SK-N-SH treated with all-trans-retinoic acid at 6 μM for 48 hours (cell line): ENCODE data around the gene ZDHHC11B.
"Not testable (repeated sequence)": the region's sequence is repeated elsewhere in the genome, so short reads cannot be mapped to it uniquely, and the experiment has no call there.

Source experiments
- ATAC-seq: fragments of 200-7000 bp; cut with Tn5 transposase; 3 replicates; pipeline ENCODE4 v1.9.1; 2020; ENCODE audit warnings: mild to moderate bottlenecking, moderate library complexity
- ARNTL ChIP-seq: fragments of 450-650 bp; formaldehyde crosslinking; IDR thresholded peaks from 2 replicates; pipeline ENCODE4 v1.5.0; 2020; ENCODE audit warnings: low read depth, mild to moderate bottlenecking, moderate library complexity, borderline replicate concordance
- CSDC2 ChIP-seq: fragments of 250-450 bp; sonication (Bioruptor Pico); IDR thresholded peaks from 2 replicates; pipeline ENCODE4 v1.5.0; 2020; ENCODE audit warnings: mild to moderate bottlenecking, moderate library complexity
- ESRRG ChIP-seq: fragments of 250-450 bp; sonication (Bioruptor Pico); IDR thresholded peaks from 2 replicates; pipeline ENCODE4 v1.6.1; 2021; ENCODE audit warnings: mild to moderate bottlenecking
- GLIS3 ChIP-seq: fragments of 250-450 bp; sonication (Bioruptor Pico); IDR thresholded peaks from 2 replicates; pipeline ENCODE4 v1.5.0; 2020; ENCODE audit warnings: mild to moderate bottlenecking, moderate library complexity
- PPARA ChIP-seq: fragments of 250-450 bp; sonication (Bioruptor Pico); IDR thresholded peaks from 2 replicates; pipeline ENCODE4 v1.5.0; 2020; ENCODE audit warnings: mild to moderate bottlenecking, borderline replicate concordance
- RARB ChIP-seq: fragments of 250-450 bp; sonication (Bioruptor Pico); IDR thresholded peaks from 2 replicates; pipeline ENCODE4 v1.8.0; 2021; ENCODE audit warnings: mild to moderate bottlenecking, moderate library complexity
- SNAI2 ChIP-seq: fragments of 250-450 bp; sonication (Bioruptor Pico); IDR thresholded peaks from 2 replicates; pipeline ENCODE4 v1.5.0; 2020; ENCODE audit warnings: mild to moderate bottlenecking, moderate library complexity
- TCF4 ChIP-seq: fragments of 250-450 bp; sonication (Bioruptor Pico); IDR thresholded peaks from 2 replicates; pipeline ENCODE4 v1.8.0; 2021; ENCODE audit warnings: mild to moderate bottlenecking, moderate library complexity, borderline replicate concordance
- TOX ChIP-seq: fragments of 250-450 bp; sonication (Bioruptor Pico); IDR thresholded peaks from 2 replicates; pipeline ENCODE4 v1.8.0; 2021; ENCODE audit warnings: mild to moderate bottlenecking, moderate library complexity, borderline replicate concordance
- TSHZ2 ChIP-seq: fragments of 250-450 bp; sonication (Bioruptor Pico); IDR thresholded peaks from 2 replicates; pipeline ENCODE4 v1.5.0; 2020; ENCODE audit warnings: mild to moderate bottlenecking, moderate library complexity
- ZC3H10 ChIP-seq: fragments of 250-450 bp; sonication (Bioruptor Pico); IDR thresholded peaks from 2 replicates; pipeline ENCODE4 v1.5.1; 2021; ENCODE audit warnings: mild to moderate bottlenecking, moderate library complexity
- ZFP3 ChIP-seq: fragments of 250-450 bp; sonication (Bioruptor Pico); IDR thresholded peaks from 2 replicates; pipeline ENCODE4 v1.5.0; 2020; ENCODE audit warnings: mild to moderate bottlenecking, moderate library complexity
- ZFP30 ChIP-seq: fragments of 450-650 bp; formaldehyde crosslinking; IDR thresholded peaks from 2 replicates; pipeline ENCODE4 v1.5.0; 2022; ENCODE audit warnings: mild to moderate bottlenecking, moderate library complexity
- ZNF565 ChIP-seq: fragments of 450-650 bp; formaldehyde crosslinking; conservative IDR thresholded peaks from 2 replicates; pipeline ENCODE4 v1.5.0; 2020; ENCODE audit warnings: low read depth, mild to moderate bottlenecking, moderate library complexity
- ZNF70 ChIP-seq: fragments of 450-650 bp; formaldehyde crosslinking; IDR thresholded peaks from 2 replicates; pipeline ENCODE4 v1.5.0; 2020; ENCODE audit warnings: mild to moderate bottlenecking, moderate library complexity
- ZNF8 ChIP-seq: fragments of 450-650 bp; formaldehyde crosslinking; IDR thresholded peaks from 2 replicates; pipeline ENCODE4 v1.5.0; 2020; ENCODE audit warnings: mild to moderate bottlenecking, moderate library complexity
- TF ChIP-seq, protein P1 (sequence below): fragments of 250-450 bp; sonication (Bioruptor Pico); IDR thresholded peaks from 2 replicates; pipeline ENCODE4 v1.5.1; 2021; ENCODE audit warnings: mild to moderate bottlenecking, moderate library complexity
- TF ChIP-seq, protein P2 (sequence below): fragments of 250-450 bp; sonication (Bioruptor Pico); IDR thresholded peaks from 2 replicates; pipeline ENCODE4 v1.8.0; 2020; ENCODE audit warnings: mild to moderate bottlenecking, moderate library complexity, borderline replicate concordance
- TF ChIP-seq, protein P3 (sequence below): fragments of 250-450 bp; sonication (Bioruptor Pico); IDR thresholded peaks from 2 replicates; pipeline ENCODE4 v1.5.1; 2020; ENCODE audit warnings: low read depth, mild to moderate bottlenecking, moderate library complexity
- TF ChIP-seq, protein P4 (sequence below): fragments of 250-450 bp; sonication (Bioruptor Pico); IDR thresholded peaks from 2 replicates; pipeline ENCODE4 v1.8.0; 2021; ENCODE audit warnings: low read depth, mild to moderate bottlenecking, moderate library complexity, borderline replicate concordance

The ZDHHC11B gene

DNA sequence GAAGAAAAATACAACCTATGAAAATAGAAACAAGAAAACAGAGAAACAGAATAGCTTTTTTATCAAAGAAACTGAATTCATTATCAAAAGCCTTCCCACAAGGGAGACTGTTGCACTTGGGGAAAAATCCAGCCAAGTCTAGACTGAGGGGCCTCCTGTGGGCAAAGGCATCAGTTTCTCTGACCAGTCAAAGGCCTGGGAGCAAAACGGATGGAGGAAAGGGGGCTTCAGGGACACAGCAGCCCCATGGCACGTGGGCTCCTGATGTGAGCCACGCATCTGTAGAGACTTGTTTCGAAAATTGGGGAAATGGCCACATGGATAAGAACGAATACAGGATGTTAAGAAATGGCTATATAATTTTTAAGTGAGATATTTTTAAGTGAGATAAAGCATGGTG, 21.1 kb downstream of the ZDHHC11B start (continued):
- TF ChIP-seq PPARA (CRISPR knock-in tag) (no peak), ZC3H10 (CRISPR knock-in tag) (no peak)
- TF ChIP-seq, all 23 proteins: peak for 0

DNA sequence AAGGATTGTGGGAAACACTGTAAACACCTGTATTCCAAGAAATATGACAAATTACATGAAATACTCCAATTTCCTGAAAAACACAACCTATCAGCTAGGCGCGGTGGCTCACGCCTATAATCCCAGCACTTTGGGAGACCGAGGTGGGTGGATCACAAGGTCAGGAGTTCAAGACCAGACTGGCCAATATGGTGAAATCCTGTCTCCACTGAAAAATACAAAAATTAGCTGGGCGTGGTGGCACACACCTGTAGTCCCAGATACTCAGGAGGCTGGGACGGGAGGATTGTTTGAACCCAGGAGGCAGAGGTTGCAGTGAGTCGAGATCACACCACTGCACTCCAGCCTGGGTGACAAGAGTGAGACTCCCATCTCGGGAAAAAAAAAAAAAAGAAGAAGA, 21.5 kb downstream of the ZDHHC11B start:
- not testable (repeated sequence) for ATAC-seq

DNA sequence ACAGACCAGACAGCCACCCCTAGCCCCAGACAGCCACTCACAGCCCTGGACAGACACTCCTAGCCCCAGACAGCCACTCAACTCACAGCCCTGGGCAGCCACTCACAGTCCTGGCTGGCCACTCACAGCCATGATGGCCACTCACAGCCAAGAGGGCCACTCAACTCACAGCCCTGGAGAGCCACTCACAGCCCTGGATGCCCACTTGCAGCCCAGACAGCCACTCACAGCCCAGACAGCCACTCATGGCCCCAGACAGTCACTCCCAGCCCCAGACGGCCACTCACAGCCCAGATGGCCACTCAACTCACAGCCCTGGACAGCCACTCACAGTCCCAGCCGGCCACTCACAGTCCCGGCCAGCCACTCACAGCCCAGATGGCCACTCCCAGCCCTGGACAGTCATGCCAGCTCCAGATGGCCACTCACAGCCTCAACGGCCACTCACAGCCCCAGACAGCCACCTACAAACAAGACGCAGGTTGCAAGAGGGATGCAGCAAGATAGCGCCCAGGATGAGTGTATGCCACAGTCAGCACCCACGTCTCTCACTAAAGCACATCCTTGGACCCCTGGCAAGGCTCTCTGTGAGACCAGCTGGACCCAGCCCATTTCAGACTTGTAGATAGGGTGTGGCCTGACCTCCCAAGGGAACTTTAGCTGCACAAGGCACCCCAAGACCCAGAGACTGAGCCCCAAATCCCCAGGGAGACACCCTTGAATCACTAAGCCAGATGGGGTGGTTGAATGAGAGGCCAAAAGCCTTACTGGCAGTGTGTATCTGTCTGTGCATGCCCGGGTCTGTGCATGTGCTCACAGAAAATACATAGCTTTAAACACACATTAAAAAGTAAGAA, 22.4 kb downstream of the ZDHHC11B start:
- ATAC-seq: peak; percentile 19; the same call in 1 of the 3 replicates
- TF ChIP-seq ZC3H10 (CRISPR knock-in tag): no peak
- TF ChIP-seq, protein P1, sequence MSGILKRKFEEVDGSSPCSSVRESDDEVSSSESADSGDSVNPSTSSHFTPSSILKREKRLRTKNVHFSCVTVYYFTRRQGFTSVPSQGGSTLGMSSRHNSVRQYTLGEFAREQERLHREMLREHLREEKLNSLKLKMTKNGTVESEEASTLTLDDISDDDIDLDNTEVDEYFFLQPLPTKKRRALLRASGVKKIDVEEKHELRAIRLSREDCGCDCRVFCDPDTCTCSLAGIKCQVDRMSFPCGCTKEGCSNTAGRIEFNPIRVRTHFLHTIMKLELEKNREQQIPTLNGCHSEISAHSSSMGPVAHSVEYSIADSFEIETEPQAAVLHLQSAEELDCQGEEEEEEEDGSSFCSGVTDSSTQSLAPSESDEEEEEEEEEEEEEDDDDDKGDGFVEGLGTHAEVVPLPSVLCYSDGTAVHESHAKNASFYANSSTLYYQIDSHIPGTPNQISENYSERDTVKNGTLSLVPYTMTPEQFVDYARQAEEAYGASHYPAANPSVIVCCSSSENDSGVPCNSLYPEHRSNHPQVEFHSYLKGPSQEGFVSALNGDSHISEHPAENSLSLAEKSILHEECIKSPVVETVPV (CRISPR knock-in tag): no peak
- TF ChIP-seq ARNTL (CRISPR knock-in tag): no peak
- no peak for TF ChIP-seq TSHZ2 (CRISPR knock-in tag)
- TF ChIP-seq TCF4: no peak
- no peak for TF ChIP-seq GLIS3 (CRISPR knock-in tag)
- no peak for TF ChIP-seq RARB
- no peak for TF ChIP-seq ZNF70 (CRISPR knock-in tag)
- TF ChIP-seq SNAI2 (CRISPR knock-in tag): no peak
- TF ChIP-seq ZNF8 (CRISPR knock-in tag): no peak; the same call in 1 of the 2 replicates
- TF ChIP-seq ZNF565: no peak
- TF ChIP-seq, protein P2, sequence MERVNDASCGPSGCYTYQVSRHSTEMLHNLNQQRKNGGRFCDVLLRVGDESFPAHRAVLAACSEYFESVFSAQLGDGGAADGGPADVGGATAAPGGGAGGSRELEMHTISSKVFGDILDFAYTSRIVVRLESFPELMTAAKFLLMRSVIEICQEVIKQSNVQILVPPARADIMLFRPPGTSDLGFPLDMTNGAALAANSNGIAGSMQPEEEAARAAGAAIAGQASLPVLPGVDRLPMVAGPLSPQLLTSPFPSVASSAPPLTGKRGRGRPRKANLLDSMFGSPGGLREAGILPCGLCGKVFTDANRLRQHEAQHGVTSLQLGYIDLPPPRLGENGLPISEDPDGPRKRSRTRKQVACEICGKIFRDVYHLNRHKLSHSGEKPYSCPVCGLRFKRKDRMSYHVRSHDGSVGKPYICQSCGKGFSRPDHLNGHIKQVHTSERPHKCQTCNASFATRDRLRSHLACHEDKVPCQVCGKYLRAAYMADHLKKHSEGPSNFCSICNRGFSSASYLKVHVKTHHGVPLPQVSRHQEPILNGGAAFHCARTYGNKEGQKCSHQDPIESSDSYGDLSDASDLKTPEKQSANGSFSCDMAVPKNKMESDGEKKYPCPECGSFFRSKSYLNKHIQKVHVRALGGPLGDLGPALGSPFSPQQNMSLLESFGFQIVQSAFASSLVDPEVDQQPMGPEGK (CRISPR knock-in tag): no peak
- TF ChIP-seq ZFP3 (CRISPR knock-in tag): no peak
- TF ChIP-seq PPARA (CRISPR knock-in tag): no peak
- TF ChIP-seq ESRRG: no peak
- TF ChIP-seq, protein P3, sequence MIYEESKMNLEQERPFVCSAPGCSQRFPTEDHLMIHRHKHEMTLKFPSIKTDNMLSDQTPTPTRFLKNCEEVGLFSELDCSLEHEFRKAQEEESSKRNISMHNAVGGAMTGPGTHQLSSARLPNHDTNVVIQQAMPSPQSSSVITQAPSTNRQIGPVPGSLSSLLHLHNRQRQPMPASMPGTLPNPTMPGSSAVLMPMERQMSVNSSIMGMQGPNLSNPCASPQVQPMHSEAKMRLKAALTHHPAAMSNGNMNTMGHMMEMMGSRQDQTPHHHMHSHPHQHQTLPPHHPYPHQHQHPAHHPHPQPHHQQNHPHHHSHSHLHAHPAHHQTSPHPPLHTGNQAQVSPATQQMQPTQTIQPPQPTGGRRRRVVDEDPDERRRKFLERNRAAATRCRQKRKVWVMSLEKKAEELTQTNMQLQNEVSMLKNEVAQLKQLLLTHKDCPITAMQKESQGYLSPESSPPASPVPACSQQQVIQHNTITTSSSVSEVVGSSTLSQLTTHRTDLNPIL: no peak
- TF ChIP-seq TOX (CRISPR knock-in tag): no peak

- ATAC-seq: no peak
- no peak for TF ChIP-seq ARNTL (CRISPR knock-in tag)
- TF ChIP-seq, protein P4, sequence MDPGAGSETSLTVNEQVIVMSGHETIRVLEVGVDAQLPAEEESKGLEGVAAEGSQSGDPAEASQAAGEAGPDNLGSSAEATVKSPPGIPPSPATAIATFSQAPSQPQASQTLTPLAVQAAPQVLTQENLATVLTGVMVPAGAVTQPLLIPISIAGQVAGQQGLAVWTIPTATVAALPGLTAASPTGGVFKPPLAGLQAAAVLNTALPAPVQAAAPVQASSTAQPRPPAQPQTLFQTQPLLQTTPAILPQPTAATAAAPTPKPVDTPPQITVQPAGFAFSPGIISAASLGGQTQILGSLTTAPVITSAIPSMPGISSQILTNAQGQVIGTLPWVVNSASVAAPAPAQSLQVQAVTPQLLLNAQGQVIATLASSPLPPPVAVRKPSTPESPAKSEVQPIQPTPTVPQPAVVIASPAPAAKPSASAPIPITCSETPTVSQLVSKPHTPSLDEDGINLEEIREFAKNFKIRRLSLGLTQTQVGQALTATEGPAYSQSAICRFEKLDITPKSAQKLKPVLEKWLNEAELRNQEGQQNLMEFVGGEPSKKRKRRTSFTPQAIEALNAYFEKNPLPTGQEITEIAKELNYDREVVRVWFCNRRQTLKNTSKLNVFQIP (CRISPR knock-in tag): no peak
- TF ChIP-seq, protein P3: no peak
- no peak for TF ChIP-seq PPARA (CRISPR knock-in tag)
- no peak for TF ChIP-seq CSDC2 (CRISPR knock-in tag)
- TF ChIP-seq, protein P1 (CRISPR knock-in tag): no peak
- TF ChIP-seq GLIS3 (CRISPR knock-in tag): no peak
- no peak for TF ChIP-seq ZFP30
These were observed 23.3 kb downstream of the ZDHHC11B start for GRCh38 chr5:761059-761771.
